Measurements from ENCODE around the gene SLC39A13. TPM values are rescaled to one million over a fixed set of nuclear protein-coding genes. Genes with fewer than 3 reads are reported as not detected.

The SLC39A13 gene
- total RNA-seq, 1 donor = 13.4 TPM

- no peak overlapping the region for H3K4me3 ChIP-seq (ENCODE audit: low read length)
- no peaks in the 10 kb centered on the region for H3K9me3 ChIP-seq (ENCODE audit: low read depth, low read length)
- no peaks in the 10 kb centered on the region for H3K4me1 ChIP-seq (ENCODE audit: insufficient read depth, low read length)
- no peaks in the 10 kb centered on the region for H3K27me3 ChIP-seq (ENCODE audit: insufficient read depth, low read length)
These were observed 56.1 kb downstream of the SLC39A13 start for GRCh38 chr11:47464483-47464882.

Other genes with a start within 250 kb of the SLC39A13 start
- 182 TPM for gene ARFGAP2, start 231.7 kb upstream of the SLC39A13 start, total RNA-seq
- not detected for gene PACSIN3, start 222.2 kb upstream of the SLC39A13 start, total RNA-seq
- 21.8 TPM for gene DDB2, start 193.6 kb upstream of the SLC39A13 start, total RNA-seq
- 9.2 TPM for gene ACP2, start 159.8 kb upstream of the SLC39A13 start, total RNA-seq
- gene NR1H3, start 150.6 kb upstream of the SLC39A13 start, total RNA-seq = 1.4 TPM
- 87.8 TPM for gene MADD, start 138.5 kb upstream of the SLC39A13 start, total RNA-seq
- 0.21 TPM for gene MYBPC3, start 55.9 kb upstream of the SLC39A13 start, total RNA-seq
- 202 TPM for gene SPI1, start 30.0 kb upstream of the SLC39A13 start, total RNA-seq
- gene PSMC3, start 17.8 kb downstream of the SLC39A13 start, total RNA-seq = 48.7 TPM
- 0.42 TPM for gene RAPSN, start 40.5 kb downstream of the SLC39A13 start, total RNA-seq
- 142 TPM for gene CELF1, start 144.5 kb downstream of the SLC39A13 start, total RNA-seq
- 57.9 TPM for gene PTPMT1, start 157.0 kb downstream of the SLC39A13 start, total RNA-seq
- gene KBTBD4, start 170.4 kb downstream of the SLC39A13 start, total RNA-seq = 43.7 TPM
- 35.3 TPM for gene NDUFS3, start 170.5 kb downstream of the SLC39A13 start, total RNA-seq
- not detected for gene FAM180B, start 178.1 kb downstream of the SLC39A13 start, total RNA-seq
- gene C1QTNF4, start 185.8 kb downstream of the SLC39A13 start, total RNA-seq = 0.31 TPM
- 16.7 TPM for gene MTCH2, start 234.0 kb downstream of the SLC39A13 start, total RNA-seq

Measured in mononuclear cell (primary cell).